H1 (cell line): ENCODE measurements around the gene SLMAP.

Source experiments
- ATF3 ChIP-seq: IDR thresholded peaks from 2 replicates; pipeline ENCODE4 v1.6.1; 2011; ENCODE audit warnings: low read depth, mild to moderate bottlenecking, low read length; ENCODE audit not compliant: insufficient read depth
- PHF8 ChIP-seq: fragments of 200-600 bp; sonication (generic); conservative IDR thresholded peaks from 2 replicates; pipeline ENCODE4 v1.7.1; 2012; ENCODE audit warnings: low read depth, mild to moderate bottlenecking, inconsistent platforms, low read length, moderate library complexity
- POLR2A ChIP-seq, 2 experiments: IDR thresholded peaks; 1 replicate in 1 of 2; 2 replicates in 1 of 2; pipeline ENCODE4 v1.6.1; 2011; ENCODE audit warnings: low read depth in 2 of 2, low read length in 2 of 2, mild to moderate bottlenecking in 2 of 2; ENCODE audit errors: control extremely low read depth in 1 of 2
- ZNF274 ChIP-seq: IDR thresholded peaks from 2 replicates; pipeline ENCODE4 v1.7.0; 2012; ENCODE audit warnings: low read length, borderline replicate concordance; ENCODE audit errors: extremely low read depth

- no peak for TF ChIP-seq ATF3
- TF ChIP-seq PHF8: no peak
- TF ChIP-seq POLR2A (IDR thresholded peaks at IDR 0.05; ENCODE audit: control extremely low read depth in 1 of 2, low read depth in 2 of 2, low read length in 2 of 2): no peak
- TF ChIP-seq ZNF274: no peak
These were observed 47.6 kb downstream of the SLMAP start for GRCh38 chr3:57803647-57804081.
